ENCODE measurements around the gene CAST.

DNA sequence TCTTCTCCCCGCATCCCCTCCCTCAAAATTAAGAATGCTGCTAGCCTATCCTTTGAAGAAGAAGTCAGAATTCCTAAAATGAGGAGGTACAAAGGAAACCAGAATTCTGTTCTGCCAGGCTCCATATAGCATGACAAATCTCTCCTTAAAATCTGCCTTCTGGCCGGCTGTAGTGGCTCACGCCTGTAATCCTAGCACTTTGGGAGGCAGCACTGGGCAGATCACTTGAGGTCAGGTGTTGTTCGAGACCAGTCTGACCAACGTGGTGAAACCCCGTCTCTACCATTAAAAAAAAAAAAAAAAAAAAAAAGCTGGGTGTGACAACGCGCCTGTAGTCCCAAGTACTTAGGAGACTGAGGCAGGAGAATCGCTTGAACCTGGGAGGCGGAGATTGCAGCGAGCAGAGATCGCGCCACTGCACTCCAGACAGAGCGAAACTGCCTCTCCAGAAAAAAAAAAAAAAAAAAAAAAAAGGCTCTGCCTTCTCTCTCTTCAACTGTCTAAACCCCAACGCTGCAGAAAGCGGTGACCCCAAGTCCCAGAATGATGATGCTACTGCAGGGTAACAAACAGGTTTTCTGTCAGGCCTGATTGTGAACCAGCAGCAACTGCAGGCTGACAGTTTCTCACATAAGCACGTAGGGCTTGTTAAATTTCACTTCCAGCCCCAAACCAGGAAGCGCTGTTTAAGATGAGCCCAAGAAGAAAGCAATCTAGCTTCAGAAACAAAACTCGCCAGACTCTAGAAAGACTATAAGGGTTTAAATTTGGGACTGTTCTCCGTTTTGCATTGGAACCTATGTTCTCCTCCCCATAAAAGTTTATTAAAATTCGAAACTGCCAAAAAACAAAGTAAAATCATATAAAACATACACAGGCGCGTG lies 963 bp upstream of the CAST start:
- no peak for TF ChIP-seq POLR2A (IDR thresholded peaks at IDR 0.05)
- TF ChIP-seq, protein P1, sequence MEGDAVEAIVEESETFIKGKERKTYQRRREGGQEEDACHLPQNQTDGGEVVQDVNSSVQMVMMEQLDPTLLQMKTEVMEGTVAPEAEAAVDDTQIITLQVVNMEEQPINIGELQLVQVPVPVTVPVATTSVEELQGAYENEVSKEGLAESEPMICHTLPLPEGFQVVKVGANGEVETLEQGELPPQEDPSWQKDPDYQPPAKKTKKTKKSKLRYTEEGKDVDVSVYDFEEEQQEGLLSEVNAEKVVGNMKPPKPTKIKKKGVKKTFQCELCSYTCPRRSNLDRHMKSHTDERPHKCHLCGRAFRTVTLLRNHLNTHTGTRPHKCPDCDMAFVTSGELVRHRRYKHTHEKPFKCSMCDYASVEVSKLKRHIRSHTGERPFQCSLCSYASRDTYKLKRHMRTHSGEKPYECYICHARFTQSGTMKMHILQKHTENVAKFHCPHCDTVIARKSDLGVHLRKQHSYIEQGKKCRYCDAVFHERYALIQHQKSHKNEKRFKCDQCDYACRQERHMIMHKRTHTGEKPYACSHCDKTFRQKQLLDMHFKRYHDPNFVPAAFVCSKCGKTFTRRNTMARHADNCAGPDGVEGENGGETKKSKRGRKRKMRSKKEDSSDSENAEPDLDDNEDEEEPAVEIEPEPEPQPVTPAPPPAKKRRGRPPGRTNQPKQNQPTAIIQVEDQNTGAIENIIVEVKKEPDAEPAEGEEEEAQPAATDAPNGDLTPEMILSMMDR (IDR thresholded peaks at IDR 0.05): no peak

Measured in esophagus squamous epithelium (tissue), 4 donors.